GM12878 (cell line): ENCODE data around the gene CGA. TPM values are rescaled to one million over a fixed set of nuclear protein-coding genes. Genes with fewer than 3 reads are reported as not detected.

Experiments used
- ATAC-seq: fragments of 200-7000 bp; cut with Tn5 transposase; 3 replicates; pipeline ENCODE4 v1.9.1; 2020; ENCODE audit warnings: mild to moderate bottlenecking, moderate library complexity
- BruUV-seq: library from RNA; stranded (reverse); fragments of 400-500 nt; replicated peaks from 2 replicates; lab custom pipeline; 2021; lab: Mats Ljungman, UMichigan
- CTCF ChIA-PET: fragments of 300-600 bp; sonication (Branson Sonifier 250); formaldehyde crosslinking; extraction: SDS; loops from one replicate; lab custom pipeline; 2021; ENCODE audit warnings: inconsistent platforms; lab: Yijun Ruan, JAX
- POLR2A ChIA-PET: fragments of 350-600 bp; formaldehyde crosslinking; extraction: SDS; loops from one replicate; lab custom pipeline; 2021; ENCODE audit warnings: inconsistent platforms; lab: Charles Lee
- RAD21 ChIA-PET: fragments of 300-600 bp; sonication (Branson Sonifier 250); formaldehyde crosslinking; loops from one replicate; lab custom pipeline; 2023; ENCODE audit warnings: antibody characterized with exemption; ENCODE audit not compliant: unreplicated experiment; lab: Charles Lee
- SMC1A ChIA-PET: fragments of 300-600 bp; sonication (Branson Sonifier 250); formaldehyde crosslinking; loops from one replicate; lab custom pipeline; 2023; ENCODE audit not compliant: unreplicated experiment, uncharacterized antibody; lab: Charles Lee
- DNase-seq: peaks from one replicate; pipeline ENCODE4 v3.0.0-alpha.2; 2011; ENCODE audit warnings: low read depth, low spot score
- FAIRE-seq: peaks from 3 replicates; lab custom pipeline; 2011; peaks lifted over from hg19 to GRCh38; lab: Jason Lieb, UNC
- H2AFZ ChIP-seq: 2 replicates; pipeline ENCODE4 v1.6.0; 2011; ENCODE audit warnings: low read depth, low read length, control low read depth; ENCODE audit not compliant: control insufficient read depth
- H3K27ac ChIP-seq: 2 replicates; pipeline ENCODE4 v1.5.1; 2011; ENCODE audit warnings: control low read depth; ENCODE audit not compliant: control insufficient read depth, insufficient read depth
- H3K27me3 ChIP-seq, 2 experiments: replicated peaks in 1 of 2; 2 replicates each; pipeline versions ENCODE4 v1.6.0 to v1.6.1; 2011; ENCODE audit warnings: low read length in 1 of 2; ENCODE audit not compliant: control insufficient read depth in 2 of 2, insufficient read depth in 2 of 2
- H3K36me3 ChIP-seq, 2 experiments: 2 replicates each; pipeline ENCODE4 v1.5.1; 2011; ENCODE audit warnings: low read length in 1 of 2; ENCODE audit not compliant: control insufficient read depth in 2 of 2, insufficient read depth in 2 of 2
- H3K4me1 ChIP-seq: 2 replicates; pipeline ENCODE4 v1.6.1; 2011; ENCODE audit warnings: mild to moderate bottlenecking, low read length, moderate library complexity, mixed read lengths; ENCODE audit not compliant: control insufficient read depth, insufficient read depth
- H3K4me2 ChIP-seq: 2 replicates; pipeline ENCODE4 v1.6.0; 2011; ENCODE audit warnings: control low read depth; ENCODE audit not compliant: control insufficient read depth, insufficient read depth
- H3K4me3 ChIP-seq: fragments of 200-600 bp; sonication (generic); 2 replicates; pipeline ENCODE4 v1.5.1; 2016
- H3K79me2 ChIP-seq: 2 replicates; pipeline ENCODE4 v1.6.0; 2011; ENCODE audit warnings: low read length; ENCODE audit not compliant: control insufficient read depth, insufficient read depth
- H3K9ac ChIP-seq: 2 replicates; pipeline ENCODE4 v1.8.0; 2011; ENCODE audit warnings: low read length, control low read depth, mixed read lengths; ENCODE audit not compliant: control insufficient read depth, insufficient read depth
- H3K9me3 ChIP-seq: replicated peaks from 3 replicates; pipeline ENCODE4 v1.5.1; 2011; ENCODE audit warnings: mild to moderate bottlenecking, low read length; ENCODE audit not compliant: control insufficient read depth, insufficient read depth
- H4K20me1 ChIP-seq: 2 replicates; pipeline ENCODE4 v1.6.0; 2011; ENCODE audit not compliant: control insufficient read depth, insufficient read depth
- CBX3 ChIP-seq: fragments of 200-600 bp; sonication (generic); IDR thresholded peaks from 2 replicates; pipeline ENCODE4 v1.6.1; 2016; ENCODE audit warnings: low read depth, borderline replicate concordance
- CREB1 ChIP-seq: IDR thresholded peaks from 2 replicates; pipeline ENCODE4 v1.6.1; 2012; ENCODE audit warnings: low read depth, mild to moderate bottlenecking, inconsistent platforms
- CUX1 ChIP-seq: IDR thresholded peaks from 2 replicates; pipeline ENCODE4 v1.6.1; 2012; ENCODE audit warnings: improper control_type of control experiment, low read depth, low read length; ENCODE audit not compliant: insufficient replicate concordance
- FOS ChIP-seq: IDR thresholded peaks from 3 replicates; pipeline ENCODE4 v1.6.1; 2011; ENCODE audit warnings: borderline replicate concordance; ENCODE audit not compliant: insufficient read length; ENCODE audit errors: extremely low read depth
- HDAC6 ChIP-seq: fragments of 200-600 bp; sonication (generic); IDR thresholded peaks from one replicate; pipeline ENCODE4 v1.8.0; 2017; ENCODE audit warnings: antibody characterized with exemption; ENCODE audit not compliant: unreplicated experiment
- JUNB ChIP-seq: IDR thresholded peaks from 2 replicates; pipeline ENCODE4 v1.6.1; 2016; ENCODE audit warnings: antibody characterized with exemption, mild to moderate bottlenecking
- MEF2A ChIP-seq: IDR thresholded peaks from 2 replicates; pipeline ENCODE4 v1.6.1; 2011; ENCODE audit warnings: low read depth, mild to moderate bottlenecking, low read length, moderate library complexity; ENCODE audit not compliant: insufficient read depth
- MEF2B ChIP-seq: fragments of 450-650 bp; IDR thresholded peaks from 2 replicates; pipeline ENCODE4 v1.6.1; 2018; ENCODE audit warnings: mild to moderate bottlenecking, moderate library complexity; ENCODE audit not compliant: partially characterized antibody, poor library complexity, severe bottlenecking
- NRF1 ChIP-seq: conservative IDR thresholded peaks from 2 replicates; pipeline ENCODE4 v1.6.1; 2011; ENCODE audit warnings: mild to moderate bottlenecking, low read depth, low read length, improper control_type of control experiment
- RUNX3 ChIP-seq: IDR thresholded peaks from 2 replicates; pipeline ENCODE4 v1.6.1; 2012; ENCODE audit warnings: low read length, inconsistent platforms
- SMARCA5 ChIP-seq: fragments of 450-650 bp; IDR thresholded peaks from 2 replicates; pipeline ENCODE4 v1.6.1; 2017; ENCODE audit warnings: mild to moderate bottlenecking
- SP1 ChIP-seq: IDR thresholded peaks from one replicate; pipeline ENCODE4 v1.6.1; 2011; ENCODE audit warnings: low read depth, low read length
- TARDBP ChIP-seq: IDR thresholded peaks from 2 replicates; pipeline ENCODE4 v1.6.1; 2016; ENCODE audit warnings: borderline replicate concordance
- TCF3 ChIP-seq: IDR thresholded peaks from 2 replicates; pipeline ENCODE4 v1.6.1; 2012; ENCODE audit warnings: low read depth, mild to moderate bottlenecking, low read length, borderline replicate concordance; ENCODE audit not compliant: insufficient read depth
- WRNIP1 ChIP-seq: IDR thresholded peaks from 2 replicates; pipeline ENCODE4 v1.6.1; 2011; ENCODE audit warnings: low read depth, low read length, improper control_type of control experiment, borderline replicate concordance
- ZBTB11 ChIP-seq: fragments of 450-650 bp; formaldehyde crosslinking; IDR thresholded peaks from 2 replicates; pipeline ENCODE4 v1.5.0; 2022; ENCODE audit warnings: mild to moderate bottlenecking, missing genetic modification characterization
- WGBS: methylation state at CpG from one replicate; pipeline ENCODE4 v1.1.6; 2016; ENCODE audit warnings: low lambda C conversion rate; ENCODE audit not compliant: insufficient replicate concordance, insufficient coverage; ENCODE audit errors: missing lambda C conversion rate; 5-methylcytosine and 5-hydroxymethylcytosine counted together
- in situ Hi-C: fragments of 300-500 bp; cut with MboI; formaldehyde crosslinking; loops from 9 replicates; pipeline ENCODE4 v1.14.3; 2018; ENCODE audit warnings: mixed read lengths
- intact Hi-C: fragments of 100-400 bp; cut with micrococcal nuclease; formaldehyde crosslinking; loops from one replicate; pipeline ENCODE4 v1.14.2; 2022; ENCODE audit not compliant: unreplicated experiment
- polyA plus RNA-seq, 11 experiments: library from polyadenylated mRNA; depleted of rRNA in 4 of 11; unstranded in 6 of 11; stranded (reverse) in 5 of 11; fragments of >200 nt; fragmentation: Nextera tagmentation in 4 of 11; fragmentation: Illumina TruSeq in 1 of 11; extraction: Ambion mirVana in 4 of 11; extraction: Trizol in 1 of 11; gene quantifications; 1 replicate in 1 of 11; 2 replicates in 10 of 11; pipeline versions ENCODE4 v1.2.1 to v1.2.3, GENCODE V29; 2011 to 2016; ENCODE audit warnings: inconsistent platforms in 2 of 11, missing spikeins in 2 of 11, low read depth in 1 of 11
- total RNA-seq, 4 experiments: library from RNA; depleted of rRNA in 3 of 4; stranded (reverse); fragments of >200 nt in 3 of 4; fragmentation: Illumina TruSeq in 1 of 4; extraction: Trizol in 1 of 4; gene quantifications; 2 replicates each; pipeline versions ENCODE4 v1.2.1 to v1.2.3, GENCODE V29; 2013 to 2021

Gene CGA
- total and polyA plus RNA-seq, 10 of the 15 experiments (the other 5 are each of a cell fraction or from before 2014, with no cell fraction given), result 0.10 to 0.27 (median 0.12) TPM; not detected in 6

GRCh38 chr6:87053312-87053711 is 41.6 kb downstream of the CGA start (continued):
- TF ChIP-seq CUX1 (no peak), FOS (no peak), NRF1 (no peak)

GRCh38 chr6:87049779-87050178 is 45.1 kb downstream of the CGA start:
- H3K79me2 ChIP-seq, result no peaks in the 10 kb centered on the region
- intact Hi-C loops (no loop called here), in situ Hi-C loops (no loop called here)
- SMC1A ChIA-PET, result no interaction called here
- no peaks in the 10 kb centered on the region for H3K36me3 ChIP-seq
- no peaks in the 10 kb centered on the region for H3K9me3 ChIP-seq
- H3K27ac ChIP-seq, result no peak overlapping the region
- H2AFZ ChIP-seq, result no peak overlapping the region
- no peak overlapping the region for H3K9ac ChIP-seq
- BruUV-seq, result no TSS peak
- H3K4me2 ChIP-seq, result no peak overlapping the region
- CTCF ChIA-PET, result interaction anchor here (1.1 kb wide), 1 partner anchor 18 kb away, joined by 5 read pairs; no protein-coding TSS in a partner anchor
- no peaks in the 10 kb centered on the region; a peak in 1 of 4 replicates for H3K27me3 ChIP-seq
- DNase-seq, result no peak
- no peak overlapping the region for H3K4me3 ChIP-seq
- H4K20me1 ChIP-seq, result no peaks in the 10 kb centered on the region
- RAD21 ChIA-PET, result no interaction called here
- peaks cover 4% of the 10 kb centered on the region for H3K4me1 ChIP-seq
- peak; percentile 60 for ATAC-seq
- WGBS, result 100% methylated on average over 1 of the region's 1 CpG
- no peak for FAIRE-seq
- POLR2A ChIA-PET, result no interaction called here
- no peak for TF ChIP-seq WRNIP1
- no peak for TF ChIP-seq TCF3
- peak; percentile 45 for TF ChIP-seq MEF2B
- peak; percentile 69 for TF ChIP-seq MEF2A
- TF ChIP-seq JUNB, result no peak
- peak; percentile 27; the same call in 1 of the 2 replicates for TF ChIP-seq RUNX3
- no peak for TF ChIP-seq TARDBP
- no peak for TF ChIP-seq ZBTB11 (CRISPR knock-in tag)
- no peak for TF ChIP-seq HDAC6
- TF ChIP-seq CREB1, result no peak
- no peak for TF ChIP-seq SMARCA5
- no peak for TF ChIP-seq CBX3
- TF ChIP-seq SP1, result no peak
